ENCODE measurements around the gene STOML3. TPM values are rescaled to one million over a fixed set of nuclear protein-coding genes. Genes with fewer than 3 reads are reported as not detected.
A peak's percentile ranks its signal among the peaks of the same experiment; 100 is the strongest.

Gene STOML3
- total RNA-seq (not detected), polyA plus RNA-seq (under 1 TPM; 0.03 to 0.60 (median 0.23) TPM)

- no peaks in the 10 kb centered on the region for H3K27me3 ChIP-seq
- intact Hi-C loops (cut with DNase I), result no loop called here
- TF ChIP-seq POLR2AphosphoS5 (IDR thresholded peaks at IDR 0.05) (no peak), POLR2A (IDR thresholded peaks at IDR 0.05) (no peak)
- DNase-seq, result no peak
- H3K4me1 ChIP-seq, result no peaks in the 10 kb centered on the region
- no peaks in the 10 kb centered on the region for H3K9me3 ChIP-seq
- no peaks in the 10 kb centered on the region for H3K36me3 ChIP-seq
- H3K27ac ChIP-seq, result no peak within 1 kb of the TSS
- H3K4me3 ChIP-seq, result no peak within 1 kb of the TSS
Observed at GRCh38 chr13:38990693-38991092, at the start of gene STOML3. TSS of gene STOML3 (minus strand) at chr13:38990831. CDS start at chr13:38990721, 110 bp downstream.

GRCh38 chr13:39040206-39040605 is 49.6 kb upstream of the STOML3 start:
- intact Hi-C loops (cut with DNase I), result no loop called here
- 62 to 64% methylated on average over 1 of the region's 1 CpG for WGBS, 2 donors
- TF ChIP-seq POLR2A (IDR thresholded peaks at IDR 0.05) (no peak), EP300 (IDR thresholded peaks at IDR 0.05) (no peak), POLR2AphosphoS5 (IDR thresholded peaks at IDR 0.05) (no peak), CTCF (IDR thresholded peaks at IDR 0.05) (no peak)

GRCh38 chr13:39039041-39039440 is 48.4 kb upstream of the STOML3 start:
- Histone ChIP-seq H3K27ac (peak overlapping the region; percentile 86 to 87 (median 86)), H3K36me3 (peaks cover 0 to 4% (median 0%) of the 10 kb centered on the region in 4 donors), H3K9me3 (no peaks in the 10 kb centered on the region), H3K4me3 (peak overlapping the region; percentile 87 to 99 (median 94)), H3K27me3 (no peaks in the 10 kb centered on the region), H3K4me1 (peaks cover 0 to 53% (median 46%) of the 10 kb centered on the region in 4 donors)
- intact Hi-C loops (cut with DNase I), result loop anchor here (5.0 kb wide), 1 partner anchor 578 kb away; no protein-coding TSS in a partner anchor
- WGBS, 2 donors, result 7 to 14% methylated on average over 7 of the region's 7 CpGs
- no peak for DNase-seq
- TF ChIP-seq EP300 (IDR thresholded peaks at IDR 0.05), result no peak
- no peak for TF ChIP-seq CTCF (IDR thresholded peaks at IDR 0.05)
- TF ChIP-seq POLR2AphosphoS5 (IDR thresholded peaks at IDR 0.05), result no peak
- TF ChIP-seq POLR2A (IDR thresholded peaks at IDR 0.05), result no peak

More at GRCh38 chr13:39040206-39040605, 49.6 kb upstream of the STOML3 start:
- no peaks in the 10 kb centered on the region for H3K27me3 ChIP-seq
- no peak overlapping the region for H3K4me3 ChIP-seq
- H3K27ac ChIP-seq, result peak overlapping the region in 1 of 4 donors; percentile 15
- peaks cover 0 to 15% (median 3%) of the 10 kb centered on the region in 4 donors for H3K36me3 ChIP-seq
- peaks cover 0 to 42% (median 37%) of the 10 kb centered on the region in 4 donors for H3K4me1 ChIP-seq
- no peak for DNase-seq
- H3K9me3 ChIP-seq, result no peaks in the 10 kb centered on the region

GRCh38 chr13:39038569-39039030 is 48.0 kb upstream of the STOML3 start:
- no peak for DNase-seq

More at GRCh38 chr13:39038569-39039030, 48.0 kb upstream of the STOML3 start:
- H3K27me3 ChIP-seq, result no peaks in the 10 kb centered on the region
- H3K36me3 ChIP-seq, result no peaks in the 10 kb centered on the region
- H3K4me1 ChIP-seq, result peaks cover 0 to 58% (median 48%) of the 10 kb centered on the region in 4 donors
- H3K4me3 ChIP-seq, result peak overlapping the region; percentile 87 to 99 (median 94)
- intact Hi-C loops (cut with DNase I), result loop anchor here (5.0 kb wide), 1 partner anchor 579 kb away; no protein-coding TSS in a partner anchor
- TF ChIP-seq CTCF (IDR thresholded peaks at IDR 0.05), result no peak
- TF ChIP-seq POLR2AphosphoS5 (IDR thresholded peaks at IDR 0.05), result no peak
- no peak for TF ChIP-seq EP300 (IDR thresholded peaks at IDR 0.05)
- TF ChIP-seq POLR2A (IDR thresholded peaks at IDR 0.05), result no peak
- peak overlapping the region; percentile 86 to 87 (median 86) for H3K27ac ChIP-seq
- H3K9me3 ChIP-seq, result no peaks in the 10 kb centered on the region
- 0% methylated on average over 15 of the region's 15 CpGs for WGBS, 2 donors
